GM12872 (cell line): ENCODE results near the gene ACVRL1.

Source experiments
- CTCF ChIP-seq: IDR thresholded peaks from 3 replicates; pipeline ENCODE4 v1.5.1; 2011; ENCODE audit warnings: low read depth, mild to moderate bottlenecking, low read length, moderate library complexity; ENCODE audit not compliant: insufficient read depth

Gene ACVRL1

GRCh38 chr12:51934080-51934479, 26.8 kb downstream of the ACVRL1 start:
- no peak for TF ChIP-seq CTCF

- no peak for TF ChIP-seq CTCF
Measured at GRCh38 chr12:51937926-51938325, 30.6 kb downstream of the ACVRL1 start.

- TF ChIP-seq CTCF: no peak
Measured at GRCh38 chr12:51938726-51939125, 31.4 kb downstream of the ACVRL1 start.

GRCh38 chr12:51941011-51941581, 33.8 kb downstream of the ACVRL1 start:
- no peak for TF ChIP-seq CTCF

GRCh38 chr12:51941604-51942003, 34.3 kb downstream of the ACVRL1 start:
- TF ChIP-seq CTCF: no peak

GRCh38 chr12:51942056-51942455, 34.8 kb downstream of the ACVRL1 start:
- TF ChIP-seq CTCF: no peak

- TF ChIP-seq CTCF: no peak
Measured at GRCh38 chr12:51942501-51943000, 35.2 kb downstream of the ACVRL1 start.
